K562 (cell line): Measurements from ENCODE around the gene SLC15A1. TPM values are rescaled to one million over a fixed set of nuclear protein-coding genes. Genes with fewer than 3 reads are reported as not detected.

Experiments used
- ATAC-seq: fragments of 200-7000 bp; cut with Tn5 transposase; 3 replicates; pipeline ENCODE4 v1.9.1; 2020; ENCODE audit warnings: moderate library complexity
- BruUV-seq: library from RNA; stranded (reverse); fragments of 400-500 nt; replicated peaks from 2 replicates; lab custom pipeline; 2021; lab: Mats Ljungman, UMichigan
- CTCF ChIA-PET: fragments of 300-600 bp; formaldehyde crosslinking; extraction: SDS; loops from one replicate; lab custom pipeline; 2021; ENCODE audit warnings: low intra/inter-chr PET ratio; lab: Yijun Ruan, JAX
- POLR2A ChIA-PET: fragments of 300-600, 350-650 bp; sonication (Branson Sonifier 250); formaldehyde crosslinking; extraction: SDS; loops from one replicate; lab custom pipeline; 2021; ENCODE audit warnings: antibody characterized with exemption, inconsistent platforms; lab: Yijun Ruan, JAX
- DNase-seq, 4 experiments: peaks; one replicate each; pipeline versions ENCODE4 v3.0.0 to v3.0.0-alpha.2; 2011 to 2018; ENCODE audit warnings: low spot score in 3 of 4, mixed read lengths in 3 of 4; ENCODE audit errors: extremely low read depth in 1 of 4
- FAIRE-seq: peaks from 2 replicates; lab custom pipeline; 2011; peaks lifted over from hg19 to GRCh38; lab: Jason Lieb, UNC
- H2AFZ ChIP-seq: 2 replicates; pipeline ENCODE4 v1.6.0; 2011; ENCODE audit warnings: low read depth, low read length, control low read depth, inconsistent platforms
- H3K27ac ChIP-seq: fragments of 200-600 bp; 3 replicates; pipeline ENCODE4 v1.8.0; 2011; ENCODE audit warnings: low read depth, mild to moderate bottlenecking, control low read depth, inconsistent platforms, low read length, moderate library complexity, mixed read lengths; ENCODE audit errors: extremely low read depth
- H3K27me3 ChIP-seq, 2 experiments: fragments of 300-600 bp in 1 of 2; 2 replicates in 1 of 2; 3 replicates in 1 of 2; pipeline versions ENCODE4 v1.6.0 to v1.8.0; 2011; ENCODE audit warnings: inconsistent platforms in 2 of 2, low read length in 2 of 2, mild to moderate bottlenecking in 1 of 2, mixed read lengths in 1 of 2, moderate library complexity in 1 of 2; ENCODE audit not compliant: control insufficient read depth in 2 of 2, insufficient read depth in 2 of 2
- H3K36me3 ChIP-seq: fragments of 300-600 bp; 3 replicates; pipeline ENCODE4 v1.8.0; 2011; ENCODE audit warnings: mild to moderate bottlenecking, low read length, inconsistent platforms; ENCODE audit not compliant: control insufficient read depth, insufficient read depth
- H3K4me1 ChIP-seq, 2 experiments: fragments of 200-600 bp in 1 of 2; replicated peaks in 1 of 2; 2 replicates in 1 of 2; 3 replicates in 1 of 2; pipeline versions ENCODE4 v1.5.1 to v1.8.0; 2011; ENCODE audit warnings: inconsistent platforms in 2 of 2, low read length in 2 of 2, mild to moderate bottlenecking in 1 of 2, mixed read lengths in 1 of 2, moderate library complexity in 1 of 2; ENCODE audit not compliant: control insufficient read depth in 2 of 2, insufficient read depth in 2 of 2
- H3K4me2 ChIP-seq: 2 replicates; pipeline ENCODE4 v1.6.1; 2011; ENCODE audit warnings: low read length, control low read depth, inconsistent platforms, mixed read lengths; ENCODE audit not compliant: insufficient read depth
- H3K4me3 ChIP-seq: fragments of 200-600 bp; sonication (generic), shearing (Covaris generic); 2 replicates; pipeline ENCODE4 v1.5.1; 2016; ENCODE audit warnings: control low read depth, inconsistent platforms
- H3K79me2 ChIP-seq: fragments of 200-600 bp; 3 replicates; pipeline ENCODE4 v1.8.0; 2011; ENCODE audit warnings: low read length, inconsistent platforms; ENCODE audit not compliant: control insufficient read depth, insufficient read depth
- H3K9ac ChIP-seq, 2 experiments: 2 replicates each; pipeline versions ENCODE4 v1.6.0 to v1.6.1; 2011; ENCODE audit warnings: low read depth in 2 of 2, low read length in 2 of 2, control low read depth in 1 of 2, inconsistent platforms in 1 of 2, mild to moderate bottlenecking in 1 of 2, mixed read lengths in 1 of 2; ENCODE audit not compliant: insufficient read depth in 1 of 2
- H3K9me1 ChIP-seq: one replicate; pipeline ENCODE4 v1.6.0; 2011; ENCODE audit warnings: inconsistent platforms, mild to moderate bottlenecking, low read length, moderate library complexity; ENCODE audit not compliant: control insufficient read depth, insufficient read depth
- H3K9me3 ChIP-seq: replicated peaks from 2 replicates; pipeline ENCODE4 v1.5.1; 2011; ENCODE audit warnings: low read depth, low read length, inconsistent platforms; ENCODE audit not compliant: control insufficient read depth, insufficient read depth
- H4K20me1 ChIP-seq: replicated peaks from 2 replicates; pipeline ENCODE4 v1.6.1; 2011; ENCODE audit warnings: low read length, inconsistent platforms, mixed read lengths; ENCODE audit not compliant: control insufficient read depth, insufficient read depth
- ARNT ChIP-seq, 2 experiments: fragments of 450-650 bp; IDR thresholded peaks; 2 replicates each; pipeline ENCODE4 v1.6.1; 2016; ENCODE audit warnings: mild to moderate bottlenecking in 1 of 2
- BHLHE40 ChIP-seq: IDR thresholded peaks from 2 replicates; pipeline ENCODE4 v1.6.1; 2011; ENCODE audit warnings: low read length, improper control_type of control experiment
- BRCA1 ChIP-seq, 2 experiments: fragments of 450-650 bp in 1 of 2; sonication (generic) in 1 of 2; formaldehyde crosslinking in 1 of 2; IDR thresholded peaks; 2 replicates each; pipeline versions ENCODE4 v1.5.0 to v1.6.1; 2017 to 2020; ENCODE audit warnings: mild to moderate bottlenecking in 1 of 2, missing genetic modification reagents in 1 of 2
- CBX1 ChIP-seq: sonication (generic); IDR thresholded peaks from 2 replicates; pipeline ENCODE4 v1.6.1; 2016; ENCODE audit warnings: antibody characterized with exemption, low read depth, mild to moderate bottlenecking
- DACH1 ChIP-seq: fragments of 450-650 bp; IDR thresholded peaks from 2 replicates; pipeline ENCODE4 v1.6.1; 2018; ENCODE audit not compliant: partially characterized antibody
- GMEB1 ChIP-seq: fragments of 250-450 bp; sonication (Bioruptor Pico); IDR thresholded peaks from 2 replicates; pipeline ENCODE4 v1.4.0; 2020; ENCODE audit warnings: mild to moderate bottlenecking
- MIER1 ChIP-seq: fragments of 450-650 bp; IDR thresholded peaks from 2 replicates; pipeline ENCODE4 v1.6.1; 2016; ENCODE audit warnings: antibody characterized with exemption, mild to moderate bottlenecking, low read depth
- NCOA6 ChIP-seq: fragments of 450-650 bp; IDR thresholded peaks from 2 replicates; pipeline ENCODE4 v1.6.1; 2017; ENCODE audit warnings: mild to moderate bottlenecking
- NR2C2 ChIP-seq, 2 experiments: fragments of 200-800 bp in 1 of 2; sonication (Bioruptor generic) in 1 of 2; sonication (generic) in 1 of 2; formaldehyde crosslinking in 1 of 2; IDR thresholded peaks; 2 replicates each; pipeline versions ENCODE4 v1.6.1 to v1.8.0; 2016 to 2022; ENCODE audit warnings: mild to moderate bottlenecking in 1 of 2, missing compliant biosample characterization in 1 of 2, missing genetic modification characterization in 1 of 2, missing genetic modification reagents in 1 of 2
- RCOR1 ChIP-seq, 2 experiments: IDR thresholded peaks; 2 replicates each; pipeline ENCODE4 v1.6.1; 2012; ENCODE audit warnings: low read depth in 2 of 2, low read length in 2 of 2, borderline replicate concordance in 1 of 2, improper control_type of control experiment in 1 of 2
- SMAD3 ChIP-seq: fragments of 450-650 bp; formaldehyde crosslinking; conservative IDR thresholded peaks from 2 replicates; pipeline ENCODE4 v1.4.0; 2020; ENCODE audit warnings: mild to moderate bottlenecking
- U2AF2 ChIP-seq: fragments of 200-400 bp; formaldehyde crosslinking; optimal IDR thresholded peaks from 2 replicates; pipeline ENCODE3; 2017; ENCODE audit warnings: low read depth, mild to moderate bottlenecking, low read length
- ZNF143 ChIP-seq: sonication (generic); formaldehyde crosslinking; IDR thresholded peaks from 2 replicates; pipeline ENCODE4 v1.9.0; 2022; ENCODE audit warnings: mild to moderate bottlenecking, missing genetic modification reagents
- ZNF3 ChIP-seq: fragments of 250-450 bp; sonication (Bioruptor Pico); IDR thresholded peaks from 2 replicates; pipeline ENCODE4 v1.5.0; 2021; ENCODE audit warnings: mild to moderate bottlenecking, moderate library complexity
- WGBS: fragments of 100-300 bp; shearing (Covaris generic); methylation state at CpG from one replicate; pipeline ENCODE4 v1.1.6; 2016; ENCODE audit warnings: low coverage, mixed read lengths; ENCODE audit not compliant: insufficient coverage; ENCODE audit errors: missing lambda C conversion rate; 5-methylcytosine and 5-hydroxymethylcytosine counted together
- in situ Hi-C: fragments of 300-500 bp; cut with MboI; formaldehyde crosslinking; loops from 4 replicates; pipeline ENCODE4 v1.15.0; 2018; ENCODE audit warnings: inconsistent platforms, mixed read lengths
- intact Hi-C: fragments of 100-400 bp; cut with micrococcal nuclease; formaldehyde crosslinking; loops from 2 replicates; pipeline ENCODE4 v1.14.2; 2022
- polyA plus RNA-seq, 8 experiments: library from polyadenylated mRNA; depleted of rRNA in 4 of 8; stranded (reverse) in 5 of 8; unstranded in 3 of 8; fragments of >200 nt; fragmentation: Nextera tagmentation in 2 of 8; fragmentation: Illumina TruSeq in 1 of 8; extraction: Ambion mirVana in 2 of 8; extraction: Trizol in 1 of 8; gene quantifications; 2 replicates each; pipeline versions ENCODE4 v1.2.1 to v1.2.3, GENCODE V29; 2011 to 2014; ENCODE audit warnings: inconsistent platforms in 1 of 8, missing spikeins in 1 of 8
- total RNA-seq, 7 experiments: library from RNA; depleted of rRNA in 6 of 7; stranded (reverse); fragments of >200 nt in 6 of 7; fragmentation: Illumina TruSeq in 2 of 7; extraction: Trizol in 2 of 7; gene quantifications; 2 replicates each; pipeline versions ENCODE4 v1.2.1 to v1.2.3, GENCODE V29; 2011 to 2021; ENCODE audit warnings: low replicate concordance in 1 of 7

SLC15A1 gene
- total and polyA plus RNA-seq, 9 of the 15 experiments (the other 6 are each of a cell fraction or from before 2014, with no cell fraction given): not detected

GRCh38 chr13:98717256-98717655 lies 35.2 kb downstream of the SLC15A1 start:
- Histone ChIP-seq H3K9me1 (no peaks in the 10 kb centered on the region), H3K4me3 (no peak overlapping the region), H3K27me3 (peaks cover 0 to 14% of the 10 kb centered on the region in 2 experiments; a peak in 4 of 5 replicates), H4K20me1 (no peaks in the 10 kb centered on the region), H3K9me3 (no peaks in the 10 kb centered on the region), H2AFZ (no peak overlapping the region), H3K9ac (no peak overlapping the region), H3K4me1 (no peaks in the 10 kb centered on the region), H3K4me2 (no peak overlapping the region), H3K27ac (no peak overlapping the region), H3K36me3 (no peaks in the 10 kb centered on the region), H3K79me2 (no peaks in the 10 kb centered on the region)
- no peak for TF ChIP-seq NCOA6
- no peak for TF ChIP-seq SMAD3 (CRISPR knock-in tag)
- TF ChIP-seq U2AF2: no peak
- no peak for TF ChIP-seq ZNF143
- no peak for TF ChIP-seq BHLHE40
- TF ChIP-seq ZNF3 (CRISPR knock-in tag): no peak
- TF ChIP-seq RCOR1 (IDR thresholded peaks at IDR 0.05; ENCODE audit: borderline replicate concordance in 1 of 2, low read depth in 2 of 2, low read length in 2 of 2): no peak
- TF ChIP-seq GMEB1 (CRISPR knock-in tag): no peak
- no peak for TF ChIP-seq CBX1
- TF ChIP-seq ARNT (IDR thresholded peaks at IDR 0.05): no peak
- TF ChIP-seq BRCA1 (IDR thresholded peaks at IDR 0.05): no peak
- no peak for TF ChIP-seq BRCA1 (CRISPR knock-in tag; IDR thresholded peaks at IDR 0.05)
- no peak for TF ChIP-seq DACH1
- TF ChIP-seq NR2C2 (CRISPR knock-in tag; IDR thresholded peaks at IDR 0.05): no peak
- no peak for TF ChIP-seq NR2C2 (tag; IDR thresholded peaks at IDR 0.05)
- TF ChIP-seq MIER1: no peak
- in situ Hi-C loops: no loop called here
- CTCF ChIA-PET: no interaction called here
- ATAC-seq: no peak
- intact Hi-C loops: no loop called here
- no TSS peak for BruUV-seq
- FAIRE-seq: no peak
- WGBS: 2% methylated on average over 5 of the region's 5 CpGs
- POLR2A ChIA-PET: no interaction called here
- DNase-seq: no peak
